OCI-LY3 (cell line): ENCODE results near the gene DDX10.

ENCODE experiments used
- CTCF ChIP-seq: fragments of 200-600, 300-600 bp; sonication (generic); IDR thresholded peaks from 2 replicates; pipeline ENCODE4 v1.5.1; 2014; ENCODE audit warnings: antibody characterized with exemption, low read length, low read depth
- EZH2phosphoT487 ChIP-seq: fragments of 200-600 bp; shearing (Covaris generic); IDR thresholded peaks from 2 replicates; pipeline ENCODE4 v1.6.1; 2018; ENCODE audit warnings: antibody characterized with exemption, mixed run types, low read depth

GRCh38 chr11:108766596-108767173, 101.8 kb downstream of the DDX10 start:
- TF ChIP-seq CTCF (no peak), EZH2phosphoT487 (no peak)
